GM21737 (cell line): ENCODE results near the gene MICAL3.
A peak's percentile ranks its signal among the peaks of the same experiment; 100 is the strongest.
"Not testable (repeated sequence)": the region's sequence is repeated elsewhere in the genome, so short reads cannot be mapped to it uniquely, and the experiment has no call there.

Experiments used
- ATAC-seq: cut with Tn5 transposase; IDR thresholded peaks from one replicate; pipeline ENCODE4 v1.9.1; 2021; ENCODE audit warnings: mild to moderate bottlenecking, moderate library complexity; ENCODE audit not compliant: unreplicated experiment

The MICAL3 gene

DNA sequence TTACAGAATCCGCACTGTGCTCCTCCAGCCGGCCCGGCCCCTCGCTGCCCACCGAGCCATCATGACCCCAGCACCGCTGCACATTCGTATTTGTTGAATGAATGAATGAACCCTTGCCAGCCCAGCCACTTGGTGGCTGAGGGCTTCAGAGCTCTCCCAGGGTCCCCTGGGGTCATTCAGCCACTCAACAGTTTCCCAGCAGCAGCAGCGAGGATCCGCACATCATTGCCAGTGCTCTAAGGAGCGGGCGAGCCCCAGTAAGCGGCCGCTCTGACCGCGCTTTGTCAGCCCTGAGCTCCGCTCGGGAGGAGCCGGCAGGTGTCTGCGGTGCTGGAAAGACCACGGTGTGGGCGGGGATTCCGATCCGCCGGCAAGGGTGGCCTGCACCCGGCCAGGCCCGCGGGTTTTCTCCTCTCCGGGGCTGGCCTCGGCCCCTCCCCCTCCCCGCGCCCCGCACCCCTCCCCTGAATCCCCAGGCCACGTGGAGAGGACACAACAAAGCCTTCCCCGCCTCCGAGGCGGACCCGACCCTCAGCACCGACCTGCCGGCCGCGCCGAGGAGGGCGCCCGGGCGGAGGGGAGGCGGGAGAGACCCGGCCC lies 250.7 kb downstream of the MICAL3 start:
- peak; percentile 24 for ATAC-seq

DNA sequence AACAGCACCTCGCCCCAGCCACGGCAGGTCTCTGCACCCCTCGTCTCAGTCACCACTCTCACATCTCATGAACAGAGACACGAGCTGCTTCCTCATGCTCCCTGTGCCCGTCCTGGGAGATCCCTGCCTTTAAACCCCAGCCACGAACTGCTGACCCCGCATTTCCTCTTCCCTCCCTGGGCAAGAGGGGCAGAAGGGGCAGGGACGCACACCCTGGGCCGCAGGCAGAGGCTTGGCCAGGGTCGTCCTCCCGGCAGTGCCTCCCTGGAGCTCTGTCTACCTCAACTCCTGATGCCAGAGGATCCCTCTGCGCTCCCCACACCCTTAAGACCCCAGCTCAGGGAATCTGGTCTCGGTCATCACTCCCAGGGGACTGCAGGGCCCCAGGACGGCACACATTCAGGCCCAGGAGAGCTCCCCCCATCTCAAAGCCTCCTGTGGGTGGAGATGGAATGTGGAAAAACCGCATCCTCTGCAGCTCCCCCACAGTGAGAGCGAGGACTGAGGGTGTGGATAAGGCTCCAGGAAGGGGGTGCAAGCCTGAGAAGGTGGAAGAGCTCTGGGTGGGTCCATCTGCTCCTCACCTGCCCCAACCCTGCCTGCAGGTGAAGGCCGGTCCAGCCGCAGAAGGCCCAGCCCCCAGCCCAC lies 251.3 kb downstream of the MICAL3 start:
- ATAC-seq, result no peak

DNA sequence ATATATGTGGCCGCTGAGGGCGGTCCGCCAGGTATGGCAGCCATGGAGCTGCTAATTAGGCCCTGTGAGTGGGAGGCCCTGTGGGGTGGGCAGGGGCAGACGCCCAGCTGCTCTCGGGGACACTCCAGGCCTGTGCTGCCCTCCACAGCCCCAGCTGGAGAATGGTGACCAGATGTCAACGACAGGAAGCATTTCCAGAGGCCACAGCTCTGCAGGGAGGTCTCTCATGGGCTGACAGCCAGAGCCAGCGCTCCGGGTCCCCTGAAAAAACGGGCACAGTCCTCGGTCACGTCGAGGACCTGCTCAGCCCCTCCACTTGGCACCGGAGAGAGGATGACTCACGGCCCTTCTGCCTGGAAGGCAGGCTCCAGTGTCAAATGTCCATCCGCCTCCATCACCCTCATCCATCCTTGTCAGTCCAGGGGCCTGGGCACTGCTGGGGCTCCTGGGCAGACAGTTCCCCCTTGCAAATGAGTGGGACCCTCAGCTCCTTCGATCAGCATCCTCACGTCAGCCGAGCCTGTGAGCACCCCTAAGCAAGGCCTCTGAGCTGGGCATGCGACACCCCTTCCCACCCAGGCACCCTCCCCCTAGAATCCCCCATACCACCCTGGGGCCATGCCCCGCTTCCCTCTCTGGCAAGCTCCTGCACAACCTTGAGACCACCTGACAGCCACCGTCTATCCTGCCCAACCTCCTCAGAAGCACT lies 252.0 kb downstream of the MICAL3 start:
- no peak for ATAC-seq

DNA sequence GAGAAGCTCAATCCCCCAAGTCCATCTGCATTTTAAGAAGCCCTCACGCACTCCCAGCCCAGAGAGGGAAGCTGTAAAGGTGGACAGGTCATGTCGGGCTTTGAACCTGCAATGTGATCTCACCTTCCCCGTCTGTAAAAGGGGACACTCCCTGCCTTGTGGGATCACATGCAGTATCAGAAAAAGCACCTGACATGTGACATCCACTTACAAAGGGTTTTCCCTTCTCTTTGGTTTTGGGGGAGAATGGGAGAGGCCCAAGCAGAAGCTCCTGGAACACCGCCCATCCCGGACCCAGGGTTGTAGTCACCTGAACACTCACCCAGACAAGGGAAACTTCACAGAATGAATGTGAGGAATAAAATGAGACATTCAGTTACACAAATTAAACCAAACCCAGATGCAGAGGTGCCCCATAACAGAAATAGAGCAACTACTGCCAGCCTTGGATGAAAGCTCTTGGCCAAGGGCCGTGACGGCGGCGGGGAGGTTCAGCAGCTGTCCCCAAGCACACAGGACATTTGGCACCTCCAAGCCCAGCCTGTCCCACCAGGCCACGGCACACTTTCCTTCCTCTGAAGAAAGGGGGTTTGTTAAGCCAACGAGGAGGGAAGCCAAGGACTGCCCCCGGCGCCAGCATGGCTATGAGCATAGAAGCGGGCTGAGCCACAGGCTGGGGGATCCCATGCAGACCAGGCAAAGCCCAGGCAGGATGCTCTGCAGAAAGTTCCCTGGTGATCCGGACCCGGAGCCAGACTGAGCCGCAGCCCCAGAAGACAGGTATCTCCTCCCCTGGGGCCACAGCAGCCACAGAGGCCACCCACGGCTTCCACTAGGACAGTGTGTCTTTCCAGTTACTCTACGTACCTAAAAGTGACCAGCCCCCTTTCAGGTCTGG lies 253.9 kb downstream of the MICAL3 start:
- no peak for ATAC-seq

DNA sequence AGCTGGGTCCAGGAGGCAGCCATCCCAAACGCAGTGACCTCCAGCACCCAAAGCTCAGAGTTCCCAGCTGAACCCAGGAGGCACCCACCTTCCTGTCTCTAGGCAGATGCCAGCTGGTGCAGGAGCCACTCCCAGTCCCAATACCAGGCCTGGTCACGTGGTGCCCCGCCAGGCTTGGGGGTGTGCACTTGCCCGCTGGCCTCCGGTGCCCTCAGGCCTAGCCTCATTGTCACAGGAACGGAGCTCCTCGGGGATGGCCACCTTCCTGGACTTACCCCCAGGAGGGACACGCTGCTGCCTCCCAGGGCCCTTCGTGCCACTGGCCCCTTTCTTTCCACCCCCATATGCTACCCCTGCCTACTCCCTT lies 254.7 kb downstream of the MICAL3 start:
- ATAC-seq, result no peak

DNA sequence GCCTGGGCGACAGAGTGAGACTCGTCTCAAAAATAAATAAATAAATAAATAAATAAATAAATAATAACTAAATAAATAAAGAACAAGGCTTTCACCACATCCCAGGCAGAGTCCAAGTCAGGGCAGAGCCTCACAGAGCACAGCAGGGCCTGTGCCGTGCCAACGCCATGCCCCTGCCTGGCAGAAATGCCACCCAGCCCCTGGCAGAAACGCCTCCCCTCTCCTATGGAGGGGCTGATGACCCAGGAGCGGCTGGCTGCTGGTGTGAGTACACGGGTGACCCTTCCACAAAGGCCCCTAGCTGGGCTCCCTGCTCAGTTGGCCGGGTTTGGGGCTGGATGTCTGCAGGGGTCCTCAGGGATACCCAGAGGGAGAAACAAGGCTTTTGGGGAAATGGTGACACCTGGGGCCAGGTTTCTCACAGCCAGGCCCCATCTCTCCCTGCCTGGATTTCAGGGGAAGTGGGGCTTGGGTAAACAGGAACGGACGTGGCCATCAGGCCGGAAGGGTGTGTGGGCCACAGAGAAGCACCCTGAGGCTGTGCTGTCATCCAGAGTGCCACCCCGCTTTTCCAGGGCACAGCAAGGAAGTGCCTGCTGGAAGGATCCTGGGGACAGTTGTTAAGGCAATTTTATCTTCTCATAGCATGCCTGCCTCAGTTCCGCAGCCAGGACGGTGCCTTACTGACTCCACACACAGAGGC lies 255.2 kb downstream of the MICAL3 start:
- no peak for ATAC-seq

DNA sequence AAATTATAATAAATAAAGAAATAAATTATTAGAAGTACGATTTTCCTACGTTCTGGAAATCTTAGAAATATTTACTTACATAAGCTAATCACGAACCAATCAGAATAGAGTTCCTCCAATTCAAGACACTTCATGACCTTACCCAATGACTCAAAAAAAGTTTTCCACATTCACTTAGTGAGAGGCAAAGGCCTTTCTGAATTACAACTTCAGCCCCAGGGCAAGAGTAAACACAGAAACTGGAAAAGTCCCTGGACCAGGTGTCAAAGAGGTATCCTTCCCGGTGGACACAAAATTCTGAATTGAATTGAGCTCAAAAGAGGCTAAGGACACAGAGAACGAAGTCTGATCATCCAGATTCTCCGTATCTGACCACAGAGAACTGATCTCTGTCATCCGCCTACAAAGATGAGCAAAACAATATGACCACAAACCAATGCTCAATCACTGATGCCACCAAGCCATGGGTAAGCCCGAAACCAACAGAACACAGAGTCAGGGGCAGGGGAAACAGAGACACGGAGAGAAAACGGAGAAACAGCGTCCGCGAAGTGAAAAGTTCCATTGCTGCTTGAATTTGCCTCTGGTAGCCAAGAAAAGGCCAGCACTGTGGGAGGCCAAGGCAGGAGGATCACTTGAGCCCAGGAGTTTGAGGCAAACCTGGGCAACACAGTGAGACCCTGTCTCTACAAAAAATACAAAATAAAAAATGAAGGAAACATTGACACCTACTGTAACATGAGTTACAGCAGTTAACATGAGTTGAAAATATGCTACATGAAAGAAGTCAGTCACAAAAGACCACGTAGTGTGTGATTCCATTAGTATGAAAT lies 256.9 kb downstream of the MICAL3 start:
- ATAC-seq, result no peak

DNA sequence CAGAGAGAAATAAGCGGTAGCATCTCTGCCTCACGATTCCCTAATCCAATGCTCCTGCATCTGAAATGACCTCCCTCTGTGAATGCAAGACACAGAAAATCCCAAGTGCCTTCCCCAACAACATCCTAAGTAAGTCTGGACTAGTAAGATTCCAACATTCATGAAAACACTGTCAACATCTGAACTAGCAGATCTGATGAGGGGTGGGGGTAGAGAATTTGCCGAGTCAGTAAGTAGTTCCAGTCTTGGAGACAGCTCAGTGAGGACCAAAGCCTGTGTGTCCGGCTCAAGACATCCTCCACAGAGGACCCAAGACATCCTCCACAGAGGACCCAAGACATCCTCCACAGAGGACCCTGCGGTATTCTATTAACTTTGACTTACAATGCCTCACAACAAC lies 259.5 kb downstream of the MICAL3 start:
- not testable (repeated sequence) for ATAC-seq

DNA sequence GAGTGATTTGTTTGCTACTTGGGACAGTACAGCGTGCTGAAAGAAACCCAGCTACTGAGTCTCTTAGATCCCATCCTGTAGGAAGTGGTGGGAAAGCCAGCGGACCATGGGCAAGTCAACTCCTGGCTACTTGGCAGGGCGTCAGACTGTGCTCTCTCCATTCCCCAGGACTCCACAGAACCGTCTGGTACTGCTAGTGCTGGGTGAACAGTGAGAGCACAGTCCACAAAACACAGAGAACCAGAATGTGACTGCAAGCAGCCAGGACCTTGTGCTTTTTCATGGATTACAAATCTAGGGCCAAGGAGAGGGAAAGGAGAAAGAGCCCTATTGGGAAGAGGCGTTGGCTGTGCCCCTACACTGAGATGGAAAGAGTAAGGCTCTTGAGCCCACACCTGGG lies 260.3 kb downstream of the MICAL3 start:
- no peak for ATAC-seq

DNA sequence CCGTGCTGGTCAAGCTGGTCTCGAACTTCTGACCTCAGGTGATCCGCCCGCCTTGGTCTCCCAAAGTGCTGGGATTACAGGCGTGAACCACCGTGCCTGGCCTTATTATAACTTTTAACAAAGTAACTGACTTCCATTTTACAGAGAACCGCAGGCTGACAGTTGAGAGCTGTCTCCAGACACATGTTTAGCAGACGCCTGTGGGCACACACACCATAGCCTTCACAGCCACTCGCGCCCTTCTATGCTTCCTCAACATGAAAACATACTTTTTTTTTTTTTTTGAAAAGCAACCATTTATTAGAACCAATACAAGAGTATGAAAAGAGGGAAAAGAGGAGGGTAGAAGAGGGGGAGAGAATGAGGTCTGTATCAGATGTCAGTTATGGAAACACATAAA lies 260.9 kb downstream of the MICAL3 start:
- ATAC-seq, result not testable (repeated sequence)

DNA sequence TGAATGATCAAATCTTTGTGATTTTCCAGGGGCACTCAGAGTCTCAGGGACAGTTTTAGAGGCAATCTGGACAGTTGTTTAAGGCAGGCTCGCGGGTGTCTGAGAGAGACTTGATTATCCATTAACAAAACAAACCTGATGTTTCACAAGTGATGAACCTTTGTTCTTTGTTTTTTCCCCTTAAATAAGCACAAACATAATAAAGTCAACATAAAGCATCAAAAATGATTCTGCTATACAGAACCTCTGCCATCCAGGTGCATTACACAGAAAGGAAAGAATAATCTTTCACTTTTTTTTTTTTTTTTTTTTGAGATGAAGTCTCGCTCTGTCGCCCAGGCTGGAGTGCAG lies 263.2 kb downstream of the MICAL3 start:
- ATAC-seq, result no peak

DNA sequence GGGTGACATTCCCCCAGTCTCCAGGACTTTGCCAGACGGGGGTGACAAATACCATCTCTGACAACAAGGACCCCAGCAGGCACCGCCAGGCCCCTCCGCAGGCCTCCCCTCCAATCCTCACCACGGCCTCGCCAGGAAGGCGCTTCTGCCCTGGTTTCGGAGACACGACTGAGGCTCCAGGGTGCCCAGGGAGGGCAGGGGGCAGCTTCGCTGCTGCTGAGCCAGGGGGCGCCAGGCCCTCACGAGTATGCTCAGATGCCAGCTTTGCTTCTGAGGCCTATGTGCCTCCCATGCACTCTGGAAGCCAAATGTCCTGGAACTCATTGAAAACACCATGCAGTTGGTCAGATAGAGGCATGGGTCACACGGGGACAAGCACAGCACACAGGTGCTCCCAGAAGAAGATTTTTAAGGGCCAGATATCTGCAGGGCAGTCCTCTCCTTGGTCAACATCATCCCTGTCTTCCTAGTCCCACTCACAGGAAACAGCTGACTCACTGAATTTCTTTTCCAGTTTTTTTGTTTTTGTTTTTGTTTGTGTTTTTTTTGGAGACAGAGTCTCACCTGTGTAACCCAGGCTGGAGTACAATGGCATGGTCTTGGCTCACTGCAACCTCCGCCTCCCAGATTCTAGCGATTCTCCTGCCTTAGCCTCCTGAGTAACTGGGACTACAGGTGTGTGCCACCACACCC lies 270.0 kb downstream of the MICAL3 start:
- ATAC-seq, result no peak

DNA sequence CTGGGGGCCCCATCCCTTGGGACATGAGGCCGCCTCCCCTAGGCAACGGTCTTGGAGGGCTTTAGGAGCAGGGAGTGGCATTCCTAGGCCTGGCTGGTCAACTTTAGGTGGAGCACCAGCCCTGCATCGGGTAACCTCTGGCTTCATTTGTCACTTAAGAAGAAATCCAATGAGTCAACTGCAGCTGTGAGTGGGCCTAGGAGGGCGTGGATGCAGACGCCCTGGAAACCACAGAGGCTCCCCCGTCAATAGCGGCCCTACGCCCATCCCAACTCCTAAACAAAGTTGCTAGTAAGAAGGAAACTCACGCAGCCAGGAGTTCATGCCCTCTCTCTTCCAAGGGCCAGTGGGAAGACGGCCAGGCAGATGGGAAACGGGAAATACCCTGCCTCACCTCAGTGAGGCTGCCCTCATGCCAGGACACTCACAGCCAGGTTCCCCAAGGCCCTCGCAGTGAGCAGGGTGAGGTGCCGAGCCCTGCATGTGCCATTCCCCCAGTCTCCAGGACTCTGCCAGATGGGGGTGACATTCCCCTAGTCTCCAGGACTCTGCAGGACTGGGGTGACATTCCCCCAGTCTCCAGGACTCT lies 270.9 kb downstream of the MICAL3 start:
- no peak for ATAC-seq

DNA sequence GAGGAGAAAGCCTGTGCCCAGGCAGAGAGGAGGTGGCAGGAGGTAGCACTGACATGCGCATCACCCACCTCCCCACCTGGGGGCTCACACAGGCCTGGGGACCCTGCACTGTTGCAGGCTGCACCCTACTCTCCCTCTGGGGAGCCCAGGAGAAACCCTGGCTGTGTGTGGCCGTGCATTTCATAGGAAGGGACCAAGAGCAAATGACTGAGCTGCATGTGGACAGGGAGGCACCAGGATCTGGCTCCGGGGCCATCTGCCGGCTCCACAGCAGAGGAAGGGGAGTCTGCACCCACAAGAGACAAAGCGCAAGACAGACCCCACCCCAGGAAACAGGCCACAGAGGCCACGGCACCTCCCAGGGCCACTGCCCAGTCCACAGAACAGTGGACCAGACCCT lies 272.8 kb downstream of the MICAL3 start:
- ATAC-seq, result no peak

DNA sequence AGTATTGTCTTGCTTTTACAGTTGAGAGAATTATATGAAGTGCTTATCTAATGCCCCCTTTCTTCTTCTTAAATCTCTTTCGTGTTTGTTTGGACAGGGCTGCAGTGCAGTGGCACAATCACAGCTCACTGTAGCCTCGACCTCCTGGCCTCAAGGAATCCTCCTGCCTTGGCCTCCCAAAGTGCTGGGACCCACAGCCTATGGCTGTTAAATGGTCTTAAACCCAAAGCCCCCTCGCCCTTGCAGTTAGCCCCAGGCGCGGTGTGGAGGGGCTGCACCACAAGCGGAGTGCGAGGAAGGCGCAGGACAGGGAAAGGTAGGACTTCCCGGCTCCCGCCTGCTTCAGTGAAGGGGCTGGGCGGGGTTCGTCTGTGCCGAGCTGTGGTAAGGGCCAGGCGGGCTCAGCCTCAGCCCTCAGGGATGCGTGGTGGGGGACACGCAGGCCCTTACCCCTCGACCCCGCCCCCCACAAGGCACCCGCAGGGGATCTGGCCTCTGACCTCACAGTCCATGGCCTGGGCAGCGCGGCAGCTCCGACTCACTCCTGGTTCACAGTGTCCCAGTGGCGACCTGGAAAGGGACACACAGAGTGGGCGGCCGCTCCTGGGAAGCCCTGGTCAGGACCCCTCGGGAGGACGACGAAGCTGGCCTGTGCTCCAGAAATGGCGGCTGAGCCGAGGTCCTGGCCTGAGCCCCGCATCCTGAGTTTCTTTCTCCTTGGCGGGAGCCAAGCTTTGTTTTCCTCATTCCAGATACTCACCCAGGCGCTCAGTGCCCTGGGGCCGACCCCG lies 274.6 kb downstream of the MICAL3 start:
- ATAC-seq, result no peak

DNA sequence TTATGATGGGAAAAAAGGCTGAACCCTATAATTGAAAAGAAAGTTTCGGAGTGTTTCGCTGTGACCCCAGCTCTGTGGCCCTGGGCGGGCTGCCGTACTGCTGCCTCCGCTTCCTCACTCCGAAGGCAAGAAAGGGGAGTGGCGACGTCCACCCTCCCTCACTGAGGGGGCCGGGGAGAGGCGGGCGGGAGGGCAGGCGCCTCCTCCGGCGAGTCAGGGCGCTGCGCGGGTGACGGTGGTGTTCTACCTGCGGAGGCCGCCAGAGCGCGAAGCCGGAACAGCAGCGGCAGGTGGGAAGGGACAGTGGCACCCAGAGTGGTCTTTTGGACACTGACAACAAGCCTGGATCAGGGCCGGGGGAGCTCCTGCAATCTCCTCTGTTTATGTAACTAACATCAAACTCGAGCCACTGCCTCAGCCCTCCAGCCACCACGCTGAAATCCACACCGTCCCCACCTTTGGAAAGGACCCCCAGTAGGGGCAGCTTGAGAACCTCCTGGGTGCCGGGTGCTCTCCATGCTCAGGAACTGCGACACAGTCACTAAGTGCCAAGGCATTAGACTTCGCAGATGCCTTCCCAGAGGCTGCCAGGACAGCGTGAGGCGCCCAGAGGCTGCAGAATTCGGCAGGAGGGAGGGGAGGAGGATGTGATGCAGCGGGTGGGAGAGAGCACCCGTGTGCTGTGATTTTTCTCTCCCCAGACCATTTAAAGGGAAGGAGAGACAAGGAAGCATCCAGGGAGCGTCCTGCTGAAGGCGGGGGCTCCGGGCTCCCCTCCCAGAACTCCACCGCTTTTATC lies 275.6 kb downstream of the MICAL3 start:
- ATAC-seq, result no peak

DNA sequence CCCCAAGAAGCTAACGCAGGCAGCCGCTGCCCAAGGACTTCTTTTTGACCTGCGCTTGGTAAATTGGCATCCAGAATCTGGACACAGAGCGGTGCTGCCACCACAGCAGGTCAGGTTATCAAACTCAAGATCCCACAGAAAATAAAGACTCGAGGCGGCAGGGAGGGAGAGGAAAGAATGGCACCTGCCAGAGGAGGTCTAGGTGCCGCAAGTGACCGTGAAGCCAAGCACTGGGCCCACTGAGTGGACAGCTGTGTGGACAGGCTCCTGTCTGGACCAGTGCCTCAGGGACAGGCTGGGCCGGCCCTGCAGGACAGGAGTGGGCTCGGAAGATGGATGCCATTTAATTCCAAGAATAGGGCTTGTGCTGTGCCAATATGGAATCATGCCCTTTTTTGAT lies 277.4 kb downstream of the MICAL3 start:
- no peak for ATAC-seq
